ENCODE data around the gene HMGCS2.

The HMGCS2 gene

DNA sequence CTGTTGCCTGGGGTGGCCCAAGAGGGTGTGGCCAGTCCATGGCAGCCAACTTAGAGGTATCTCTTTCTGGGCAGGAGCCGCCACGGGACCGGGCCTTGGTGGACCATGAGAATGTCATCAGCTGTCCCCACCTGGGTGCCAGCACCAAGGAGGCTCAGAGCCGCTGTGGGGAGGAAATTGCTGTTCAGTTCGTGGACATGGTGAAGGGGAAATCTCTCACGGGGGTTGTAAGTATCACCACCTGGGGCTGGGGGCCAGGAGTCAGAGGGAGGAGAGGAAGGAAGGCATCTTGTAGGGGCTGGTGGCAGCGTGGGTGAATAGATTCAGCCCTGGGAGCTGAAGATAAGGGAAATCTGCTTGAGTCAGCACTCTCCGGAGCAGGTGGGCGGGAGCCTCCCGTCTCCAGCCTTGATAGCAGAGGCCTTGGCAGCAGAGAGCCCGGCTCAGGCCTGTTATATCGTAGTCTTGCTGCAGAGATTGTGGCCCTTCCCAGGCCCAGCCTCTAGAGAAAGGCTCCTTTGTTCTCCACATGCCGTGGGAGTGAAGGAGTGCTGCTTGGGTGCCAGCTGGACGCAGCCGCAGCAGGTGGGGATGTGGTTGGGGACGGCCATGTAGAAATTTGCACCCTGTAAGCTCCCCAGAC lies 31.5 kb downstream of the HMGCS2 start:
- H2AFZ ChIP-seq (ENCODE audit: low read depth, low read length, severe bottlenecking): no peak overlapping the region
- no peak overlapping the region for H3K4me2 ChIP-seq (ENCODE audit: low read depth, low read length, poor library complexity, severe bottlenecking)
- H3K9ac ChIP-seq (ENCODE audit: low read length): no peak overlapping the region
- no peaks in the 10 kb centered on the region for H3K79me2 ChIP-seq (ENCODE audit: insufficient read depth, low read length)
- H4K20me1 ChIP-seq (ENCODE audit: low read depth, low read length): no peaks in the 10 kb centered on the region
- H3K4me3 ChIP-seq (ENCODE audit: insufficient read depth, low read length, poor library complexity, severe bottlenecking): no peak overlapping the region
- no peaks in the 10 kb centered on the region for H3F3A ChIP-seq (ENCODE audit: insufficient read depth)
- H3K27me3 ChIP-seq (ENCODE audit: low read length): no peaks in the 10 kb centered on the region
- no peaks in the 10 kb centered on the region for H3K9me3 ChIP-seq (ENCODE audit: insufficient read depth, low read length)
- TF ChIP-seq, protein P1, sequence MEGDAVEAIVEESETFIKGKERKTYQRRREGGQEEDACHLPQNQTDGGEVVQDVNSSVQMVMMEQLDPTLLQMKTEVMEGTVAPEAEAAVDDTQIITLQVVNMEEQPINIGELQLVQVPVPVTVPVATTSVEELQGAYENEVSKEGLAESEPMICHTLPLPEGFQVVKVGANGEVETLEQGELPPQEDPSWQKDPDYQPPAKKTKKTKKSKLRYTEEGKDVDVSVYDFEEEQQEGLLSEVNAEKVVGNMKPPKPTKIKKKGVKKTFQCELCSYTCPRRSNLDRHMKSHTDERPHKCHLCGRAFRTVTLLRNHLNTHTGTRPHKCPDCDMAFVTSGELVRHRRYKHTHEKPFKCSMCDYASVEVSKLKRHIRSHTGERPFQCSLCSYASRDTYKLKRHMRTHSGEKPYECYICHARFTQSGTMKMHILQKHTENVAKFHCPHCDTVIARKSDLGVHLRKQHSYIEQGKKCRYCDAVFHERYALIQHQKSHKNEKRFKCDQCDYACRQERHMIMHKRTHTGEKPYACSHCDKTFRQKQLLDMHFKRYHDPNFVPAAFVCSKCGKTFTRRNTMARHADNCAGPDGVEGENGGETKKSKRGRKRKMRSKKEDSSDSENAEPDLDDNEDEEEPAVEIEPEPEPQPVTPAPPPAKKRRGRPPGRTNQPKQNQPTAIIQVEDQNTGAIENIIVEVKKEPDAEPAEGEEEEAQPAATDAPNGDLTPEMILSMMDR (IDR thresholded peaks at IDR 0.05; ENCODE audit: insufficient read depth, low read length, poor library complexity, severe bottlenecking): no peak
- no peak for TF ChIP-seq EZH2phosphoT487 (conservative IDR thresholded peaks at IDR 0.05; ENCODE audit: low read length)
- H3K36me3 ChIP-seq (ENCODE audit: low read length): peaks cover 3% of the 10 kb centered on the region; the same call in 1 of the 2 replicates
- no peak overlapping the region for H3K27ac ChIP-seq (ENCODE audit: low read depth, low read length)
- H3K9me2 ChIP-seq (replicated peaks; ENCODE audit: insufficient read depth, low read length): no peaks in the 10 kb centered on the region

DNA sequence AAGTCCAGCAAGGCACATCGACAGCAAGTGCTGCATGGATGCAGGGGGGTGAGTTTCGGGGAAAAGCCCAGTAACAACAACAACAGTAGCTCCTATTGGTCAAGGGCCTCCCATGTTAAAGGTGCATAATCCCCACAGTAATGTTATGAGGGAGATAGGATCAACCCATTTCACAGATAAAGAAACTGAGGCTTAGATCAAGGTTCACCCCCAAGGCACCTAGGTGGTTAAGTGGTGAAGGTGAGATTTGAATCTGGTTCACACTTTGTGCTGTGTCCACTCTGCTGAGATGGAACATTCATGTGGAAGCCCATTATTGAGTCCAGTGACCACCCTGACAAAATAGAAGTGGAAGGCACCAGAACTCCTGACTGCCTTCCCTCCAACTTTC lies 32.1 kb downstream of the HMGCS2 start:
- Histone ChIP-seq H3K36me3 (ENCODE audit: low read length) (peaks cover 4% of the 10 kb centered on the region; the same call in 1 of the 2 replicates), H3K27ac (ENCODE audit: low read depth, low read length) (no peak overlapping the region), H4K20me1 (ENCODE audit: low read depth, low read length) (no peaks in the 10 kb centered on the region)

DNA sequence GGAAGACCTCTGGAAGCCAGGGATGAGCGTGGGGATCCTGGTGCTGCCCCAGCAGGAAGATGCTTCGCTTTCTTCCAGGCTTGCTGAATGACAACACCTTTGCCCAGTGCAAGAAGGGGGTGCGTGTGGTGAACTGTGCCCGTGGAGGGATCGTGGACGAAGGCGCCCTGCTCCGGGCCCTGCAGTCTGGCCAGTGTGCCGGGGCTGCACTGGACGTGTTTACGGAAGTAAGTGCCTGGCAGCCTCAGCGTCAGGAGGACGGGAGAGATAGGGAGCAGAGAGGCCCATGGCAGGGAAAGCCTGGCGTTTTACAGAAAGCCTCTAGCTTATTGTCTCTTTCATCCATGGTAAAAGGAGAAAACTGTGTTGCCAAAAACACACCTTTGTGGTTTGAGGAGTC lies 33.5 kb downstream of the HMGCS2 start:
- TF ChIP-seq EZH2phosphoT487 (conservative IDR thresholded peaks at IDR 0.05; ENCODE audit: low read length): no peak
- no peaks in the 10 kb centered on the region for H3K79me2 ChIP-seq (ENCODE audit: insufficient read depth, low read length)
- H3F3A ChIP-seq (ENCODE audit: insufficient read depth): no peaks in the 10 kb centered on the region
- H3K27me3 ChIP-seq (ENCODE audit: low read length): no peaks in the 10 kb centered on the region
- H2AFZ ChIP-seq (ENCODE audit: low read depth, low read length, severe bottlenecking): no peak overlapping the region
- no peaks in the 10 kb centered on the region for H3K9me3 ChIP-seq (ENCODE audit: insufficient read depth, low read length)
- peaks cover 17% of the 10 kb centered on the region for H3K36me3 ChIP-seq (ENCODE audit: low read length)
- no peaks in the 10 kb centered on the region for H3K9me2 ChIP-seq (replicated peaks; ENCODE audit: insufficient read depth, low read length)
- no peak overlapping the region for H3K27ac ChIP-seq (ENCODE audit: low read depth, low read length)
- no peaks in the 10 kb centered on the region for H4K20me1 ChIP-seq (ENCODE audit: low read depth, low read length)
- no peak overlapping the region for H3K4me3 ChIP-seq (ENCODE audit: insufficient read depth, low read length, poor library complexity, severe bottlenecking)
- no peak overlapping the region for H3K9ac ChIP-seq (ENCODE audit: low read length)
- no peak overlapping the region for H3K4me2 ChIP-seq (ENCODE audit: low read depth, low read length, poor library complexity, severe bottlenecking)

More for the DNA sequence above, 32.1 kb downstream of the HMGCS2 start:
- Histone ChIP-seq H3K4me3 (ENCODE audit: insufficient read depth, low read length, poor library complexity, severe bottlenecking) (no peak overlapping the region), H3K79me2 (ENCODE audit: insufficient read depth, low read length) (no peaks in the 10 kb centered on the region), H3K4me2 (ENCODE audit: low read depth, low read length, poor library complexity, severe bottlenecking) (no peak overlapping the region), H3K9me3 (ENCODE audit: insufficient read depth, low read length) (no peaks in the 10 kb centered on the region), H3F3A (ENCODE audit: insufficient read depth) (no peaks in the 10 kb centered on the region), H3K9me2 (replicated peaks; ENCODE audit: insufficient read depth, low read length) (no peaks in the 10 kb centered on the region), H2AFZ (ENCODE audit: low read depth, low read length, severe bottlenecking) (no peak overlapping the region), H3K9ac (ENCODE audit: low read length) (no peak overlapping the region), H3K27me3 (ENCODE audit: low read length) (no peaks in the 10 kb centered on the region)
- TF ChIP-seq, protein P1 (IDR thresholded peaks at IDR 0.05; ENCODE audit: insufficient read depth, low read length, poor library complexity, severe bottlenecking): no peak

DNA sequence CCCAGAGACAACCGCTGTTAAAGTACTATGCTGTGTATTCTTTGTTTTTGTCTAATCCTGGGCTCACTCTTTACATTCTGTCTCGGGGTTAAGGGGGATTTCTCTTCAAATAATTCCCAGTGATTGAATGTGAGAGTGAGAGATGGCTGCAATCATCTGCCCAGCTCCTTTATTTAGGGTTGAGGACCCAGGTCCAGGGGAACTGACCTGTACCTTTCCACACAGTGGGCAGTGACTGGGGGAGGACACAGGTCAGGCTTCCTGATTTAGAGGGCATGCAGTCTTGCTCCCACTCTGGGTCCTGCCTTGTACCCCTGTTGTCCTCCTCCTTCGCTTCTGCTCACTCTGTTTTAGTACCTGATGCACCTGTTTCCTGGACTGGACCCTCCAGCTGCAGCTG lies 35.0 kb downstream of the HMGCS2 start:
- H3K4me3 ChIP-seq (ENCODE audit: insufficient read depth, low read length, poor library complexity, severe bottlenecking): no peak overlapping the region
- no peak overlapping the region for H2AFZ ChIP-seq (ENCODE audit: low read depth, low read length, severe bottlenecking)
- no peak overlapping the region for H3K9ac ChIP-seq (ENCODE audit: low read length)
- no peaks in the 10 kb centered on the region for H3K27me3 ChIP-seq (ENCODE audit: low read length)
- H3K36me3 ChIP-seq (ENCODE audit: low read length): peaks cover 24% of the 10 kb centered on the region
- H3K9me2 ChIP-seq (replicated peaks; ENCODE audit: insufficient read depth, low read length): no peaks in the 10 kb centered on the region
- H4K20me1 ChIP-seq (ENCODE audit: low read depth, low read length): no peaks in the 10 kb centered on the region
- no peaks in the 10 kb centered on the region for H3K9me3 ChIP-seq (ENCODE audit: insufficient read depth, low read length)
- TF ChIP-seq, protein P1 (IDR thresholded peaks at IDR 0.05; ENCODE audit: insufficient read depth, low read length, poor library complexity, severe bottlenecking): no peak
- TF ChIP-seq EZH2phosphoT487 (conservative IDR thresholded peaks at IDR 0.05; ENCODE audit: low read length): no peak
- no peak overlapping the region for H3K27ac ChIP-seq (ENCODE audit: low read depth, low read length)
- no peaks in the 10 kb centered on the region for H3K79me2 ChIP-seq (ENCODE audit: insufficient read depth, low read length)
- no peaks in the 10 kb centered on the region for H3F3A ChIP-seq (ENCODE audit: insufficient read depth)
- H3K4me2 ChIP-seq (ENCODE audit: low read depth, low read length, poor library complexity, severe bottlenecking): no peak overlapping the region
